Bladder microvascular endothelial cell (primary cell): Measurements from ENCODE around the gene C15orf40. TPM values are rescaled to one million over a fixed set of nuclear protein-coding genes. Genes with fewer than 3 reads are reported as not detected.

Experiments
- total RNA-seq: library from RNA; depleted of rRNA; stranded (reverse); fragments of >200 nt; gene quantifications from 2 replicates; pipeline ENCODE4 v1.2.3, GENCODE V29; 2014

The C15orf40 gene
- total RNA-seq: 6.5 and 10.1 TPM in 2 replicates

DNA sequence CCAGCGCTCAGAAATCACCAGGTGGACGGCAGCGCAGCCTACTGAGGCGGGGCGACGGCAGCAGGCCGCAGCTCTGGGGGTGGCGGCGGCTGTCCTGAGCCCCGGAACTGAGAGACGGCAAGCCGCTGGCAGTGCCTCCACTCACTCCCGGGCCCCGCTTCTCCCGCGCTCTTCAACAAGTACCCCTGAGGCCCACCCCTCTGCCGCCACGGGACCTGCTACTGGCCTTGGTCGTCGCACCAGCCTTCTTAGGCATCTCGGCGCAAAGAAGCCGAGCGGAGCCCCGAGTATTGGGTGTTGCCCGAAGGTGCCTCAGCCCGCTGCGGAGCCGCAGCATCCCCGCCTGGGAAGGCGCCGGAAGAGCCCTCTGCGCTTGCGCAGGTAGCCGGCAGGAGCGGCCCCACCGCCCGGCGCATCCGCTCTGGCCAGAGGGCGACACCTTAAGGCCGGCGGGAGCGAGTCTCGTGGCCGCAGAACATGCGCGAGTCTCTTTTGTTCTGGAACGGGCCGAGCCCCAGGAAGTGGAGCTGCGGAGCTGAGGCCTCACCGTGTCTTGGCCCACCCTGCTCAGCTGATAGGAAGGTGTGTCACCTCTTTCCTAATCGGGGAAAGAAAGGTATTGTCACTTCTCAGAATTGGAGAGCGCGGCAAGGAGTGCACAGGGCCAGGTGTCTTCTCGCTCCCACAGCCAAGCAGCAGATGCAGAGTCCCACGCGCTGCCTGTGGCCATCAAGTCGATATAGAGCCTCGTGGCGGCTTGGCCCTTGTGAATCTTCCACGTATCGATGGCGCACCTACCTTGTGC, at the start of gene C15orf40:
Gene C15orf40, minus strand, starts transcription at position 369 of the 805 bp plus-strand sequence. Its CDS starts 32 bp downstream, at position 337.

GRCh38 chr15:82985688-82986441, 25.6 kb downstream of the C15orf40 start, which contains the start of gene RAMAC:
TSS of gene RAMAC (plus strand) at chr15:82986210. CDS start at chr15:82989019, 2,809 bp downstream.

DNA sequence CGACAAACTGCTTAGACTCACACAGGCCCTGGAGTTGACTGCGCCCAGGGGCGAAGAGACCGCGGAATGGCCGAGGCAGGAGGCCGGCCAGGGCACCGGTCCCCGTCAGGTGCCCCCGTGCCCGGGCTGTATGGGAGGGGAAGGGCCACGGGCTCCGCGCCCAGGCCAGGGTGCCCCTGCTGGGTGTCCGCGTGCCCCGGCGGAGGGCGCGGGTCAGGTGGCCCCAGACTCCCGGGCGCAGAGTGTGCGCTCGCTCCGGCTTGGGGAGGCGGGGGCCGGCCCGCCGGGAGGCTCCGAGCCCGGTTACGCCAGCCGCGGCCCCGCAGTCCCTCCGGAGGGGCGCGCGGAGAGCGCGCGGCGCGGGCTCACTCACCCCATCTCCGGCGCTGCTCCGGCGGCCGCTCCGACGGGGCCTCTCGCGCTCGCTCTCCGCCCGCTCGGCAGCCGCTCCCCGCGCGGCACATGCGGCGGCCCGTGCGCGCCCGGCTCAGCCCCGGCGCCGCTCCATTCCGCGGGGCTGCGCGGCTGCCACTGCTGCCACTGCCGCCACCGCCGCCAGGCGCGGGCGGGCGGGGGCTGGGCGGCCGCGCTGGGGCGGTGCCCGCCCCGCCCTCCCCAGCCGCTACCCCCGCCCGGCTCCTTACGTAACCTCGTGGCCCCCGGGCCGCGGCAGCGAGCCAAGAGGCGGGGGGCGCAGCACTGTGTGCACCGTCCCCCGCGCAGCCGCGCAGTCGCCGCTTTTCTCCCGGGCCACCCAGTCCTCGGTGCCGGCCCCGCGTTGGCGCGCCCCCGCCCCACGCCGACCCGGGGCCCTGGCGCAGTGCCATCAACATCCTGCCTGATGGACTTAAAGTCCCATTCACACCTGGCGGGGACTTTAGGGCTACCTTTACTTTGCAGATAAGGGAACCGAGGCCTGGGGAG, 59.0 kb downstream of the C15orf40 start, which contains the start of gene HOMER2:
Gene HOMER2, minus strand, starts transcription at position 563 of the 924 bp plus-strand sequence. Its CDS starts 185 bp downstream, at position 378.

Other genes starting within 250 kb of the C15orf40 start
- not detected in 2 replicates for gene FSD2, start 205.6 kb downstream of the C15orf40 start, total RNA-seq
- 5.2 and 6.9 TPM in 2 replicates for gene WHAMM, start 202.0 kb downstream of the C15orf40 start, total RNA-seq
- 0.38 and 0.49 TPM in 2 replicates for gene HOMER2, start 58.9 kb downstream of the C15orf40 start, total RNA-seq
- gene RAMAC, start 25.4 kb downstream of the C15orf40 start, total RNA-seq: 19.6 and 27.8 TPM in 2 replicates
- gene BTBD1, start 55.6 kb upstream of the C15orf40 start, total RNA-seq: 68.6 and 111 TPM in 2 replicates
- 19.6 and 70.5 TPM in 2 replicates for gene TM6SF1, start 96.0 kb upstream of the C15orf40 start, total RNA-seq
- 30.9 and 108 TPM in 2 replicates for gene HDGFL3, start 196.2 kb upstream of the C15orf40 start, total RNA-seq